Loucy (cell line): ENCODE data around the gene POMP.

ENCODE experiments used
- EZH2phosphoT487 ChIP-seq: fragments of 200-600 bp; IDR thresholded peaks from 2 replicates; pipeline ENCODE4 v1.6.1; 2018; ENCODE audit warnings: antibody characterized with exemption, mild to moderate bottlenecking, moderate library complexity, borderline replicate concordance
- TF ChIP-seq, protein P1 (sequence below): fragments of 200-600 bp; sonication (generic); conservative IDR thresholded peaks from 2 replicates; pipeline ENCODE4 v1.5.1; 2014; ENCODE audit warnings: mild to moderate bottlenecking, antibody characterized with exemption, low read length

DNA sequence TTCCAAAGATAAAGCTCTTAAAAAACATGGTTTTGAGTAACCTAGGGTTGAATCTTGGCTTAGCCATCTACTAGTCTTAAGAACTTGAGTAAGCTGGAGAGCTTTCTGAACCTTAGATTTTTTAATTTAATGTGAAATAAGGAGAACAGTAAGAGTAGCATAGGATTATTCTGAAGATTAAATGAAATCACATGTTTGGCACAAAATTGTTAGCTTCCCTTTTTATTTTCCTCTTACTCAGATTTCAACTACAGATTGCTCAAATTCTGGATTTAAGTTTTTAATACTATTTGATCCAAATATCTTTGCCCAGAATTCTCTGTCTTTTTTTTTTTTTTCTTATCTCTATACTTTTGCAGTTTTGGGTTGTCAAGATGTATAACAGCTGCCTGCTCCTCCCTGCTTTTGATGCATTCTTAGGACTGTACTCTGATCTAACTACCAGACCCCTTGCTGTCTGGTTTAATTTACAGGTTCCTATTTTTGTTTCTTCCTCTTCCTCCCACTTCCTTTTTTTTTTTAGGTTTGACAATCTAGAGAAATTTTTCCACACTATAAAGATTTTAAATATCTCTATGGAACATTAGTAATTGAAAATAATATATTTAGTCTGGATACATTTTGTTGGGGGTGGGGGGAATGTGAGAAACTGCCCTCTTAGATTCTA lies 12.3 kb downstream of the POMP start:
- TF ChIP-seq, protein P1, sequence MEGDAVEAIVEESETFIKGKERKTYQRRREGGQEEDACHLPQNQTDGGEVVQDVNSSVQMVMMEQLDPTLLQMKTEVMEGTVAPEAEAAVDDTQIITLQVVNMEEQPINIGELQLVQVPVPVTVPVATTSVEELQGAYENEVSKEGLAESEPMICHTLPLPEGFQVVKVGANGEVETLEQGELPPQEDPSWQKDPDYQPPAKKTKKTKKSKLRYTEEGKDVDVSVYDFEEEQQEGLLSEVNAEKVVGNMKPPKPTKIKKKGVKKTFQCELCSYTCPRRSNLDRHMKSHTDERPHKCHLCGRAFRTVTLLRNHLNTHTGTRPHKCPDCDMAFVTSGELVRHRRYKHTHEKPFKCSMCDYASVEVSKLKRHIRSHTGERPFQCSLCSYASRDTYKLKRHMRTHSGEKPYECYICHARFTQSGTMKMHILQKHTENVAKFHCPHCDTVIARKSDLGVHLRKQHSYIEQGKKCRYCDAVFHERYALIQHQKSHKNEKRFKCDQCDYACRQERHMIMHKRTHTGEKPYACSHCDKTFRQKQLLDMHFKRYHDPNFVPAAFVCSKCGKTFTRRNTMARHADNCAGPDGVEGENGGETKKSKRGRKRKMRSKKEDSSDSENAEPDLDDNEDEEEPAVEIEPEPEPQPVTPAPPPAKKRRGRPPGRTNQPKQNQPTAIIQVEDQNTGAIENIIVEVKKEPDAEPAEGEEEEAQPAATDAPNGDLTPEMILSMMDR = no peak
- no peak for TF ChIP-seq EZH2phosphoT487
